CD14-positive monocyte (primary cell): ENCODE measurements around the gene CLCNKB. TPM values are rescaled to one million over a fixed set of nuclear protein-coding genes. Genes with fewer than 3 reads are reported as not detected.

Experiments
- DNase-seq, 3 donors: peaks; one replicate each; pipeline ENCODE4 v3.0.0-alpha.2; 2011 to 2022
- H2AFZ ChIP-seq: 2 replicates; pipeline ENCODE4 v1.6.0; 2012; ENCODE audit warnings: mild to moderate bottlenecking, low read depth, low read length, inconsistent platforms; ENCODE audit not compliant: insufficient read depth, poor library complexity, severe bottlenecking
- H3K27ac ChIP-seq, 2 donors: 1 replicate in 1 of 2; 2 replicates in 1 of 2; pipeline ENCODE4 v1.5.1; 2012 to 2013; ENCODE audit warnings: low read length in 2 of 2, control low read depth in 1 of 2, inconsistent platforms in 1 of 2, low read depth in 1 of 2, mild to moderate bottlenecking in 1 of 2
- H3K27me3 ChIP-seq, 2 donors: one replicate each; pipeline versions ENCODE4 v1.6.0 to v1.6.1; 2011 to 2013; ENCODE audit warnings: low read length in 2 of 2; ENCODE audit not compliant: control insufficient read depth in 2 of 2, insufficient read depth in 2 of 2
- H3K36me3 ChIP-seq, 2 donors: replicated peaks in 1 of 2; 1 replicate in 1 of 2; 2 replicates in 1 of 2; pipeline versions ENCODE4 v1.5.1 to v1.6.1; 2012 to 2013; ENCODE audit warnings: low read length in 2 of 2, control low read depth in 1 of 2, inconsistent platforms in 1 of 2, mild to moderate bottlenecking in 1 of 2; ENCODE audit not compliant: insufficient read depth in 2 of 2, control insufficient read depth in 1 of 2
- H3K4me1 ChIP-seq, 2 donors: 1 replicate in 1 of 2; 2 replicates in 1 of 2; pipeline versions ENCODE4 v1.5.1 to v1.6.1; 2012 to 2013; ENCODE audit warnings: low read length in 2 of 2, control low read depth in 1 of 2, inconsistent platforms in 1 of 2, mild to moderate bottlenecking in 1 of 2, moderate library complexity in 1 of 2; ENCODE audit not compliant: insufficient read depth in 2 of 2, control insufficient read depth in 1 of 2
- H3K4me2 ChIP-seq: replicated peaks from 2 replicates; pipeline ENCODE3; 2012; ENCODE audit warnings: low read length, moderate library complexity, mild to moderate bottlenecking; ENCODE audit not compliant: poor library complexity, severe bottlenecking; ENCODE audit errors: extremely low read depth
- H3K4me3 ChIP-seq, 3 experiments: fragments of 200-600 bp in 1 of 3; sonication (generic) in 1 of 3; replicated peaks in 1 of 3; 1 replicate in 2 of 3; 2 replicates in 1 of 3; pipeline ENCODE4 v1.5.1; 2011 to 2013; ENCODE audit warnings: low read length in 3 of 3, mild to moderate bottlenecking in 3 of 3, control low read depth in 2 of 3, low read depth in 2 of 3, inconsistent platforms in 1 of 3, moderate library complexity in 1 of 3
- H3K79me2 ChIP-seq: 2 replicates; pipeline ENCODE4 v1.6.0; 2012; ENCODE audit warnings: mild to moderate bottlenecking, control low read depth, inconsistent platforms, low read length, moderate library complexity; ENCODE audit not compliant: insufficient read depth
- H3K9ac ChIP-seq: 2 replicates; pipeline ENCODE4 v1.6.0; 2017; ENCODE audit warnings: low read length, mild to moderate bottlenecking; ENCODE audit not compliant: insufficient read depth, poor library complexity, severe bottlenecking
- H3K9me3 ChIP-seq, 2 donors: replicated peaks in 1 of 2; 1 replicate in 1 of 2; 2 replicates in 1 of 2; pipeline versions ENCODE4 v1.5.1 to v1.6.1; 2012 to 2013; ENCODE audit warnings: low read length in 2 of 2, control low read depth in 1 of 2; ENCODE audit not compliant: control insufficient read depth in 1 of 2, insufficient read depth in 1 of 2
- H4K20me1 ChIP-seq: 2 replicates; pipeline ENCODE4 v1.6.0; 2012; ENCODE audit warnings: mild to moderate bottlenecking, low read length, control low read depth, moderate library complexity; ENCODE audit not compliant: insufficient read depth
- H3K27ac Mint-ChIP-seq, 7 donors: one replicate each; pipeline ENCODE4 v1.8.0; 2020; ENCODE audit warnings: mild to moderate bottlenecking in 7 of 7, mixed read lengths in 7 of 7, moderate library complexity in 6 of 7, inconsistent platforms in 2 of 7
- H3K27me3 Mint-ChIP-seq, 3 donors: one replicate each; pipeline ENCODE4 v1.8.0; 2021 to 2022; ENCODE audit warnings: low read depth in 3 of 3, mild to moderate bottlenecking in 3 of 3, mixed read lengths in 3 of 3, moderate library complexity in 3 of 3, inconsistent platforms in 1 of 3
- H3K36me3 Mint-ChIP-seq, 2 donors: one replicate each; pipeline ENCODE4 v1.8.0; 2020; ENCODE audit warnings: mixed read lengths in 2 of 2, inconsistent platforms in 1 of 2, mild to moderate bottlenecking in 1 of 2
- H3K4me1 Mint-ChIP-seq: one replicate; pipeline ENCODE4 v1.8.0; 2020; ENCODE audit warnings: mild to moderate bottlenecking, mixed read lengths
- H3K4me3 Mint-ChIP-seq, 2 donors: one replicate each; pipeline ENCODE4 v1.8.0; 2020; ENCODE audit warnings: mild to moderate bottlenecking in 2 of 2, mixed read lengths in 2 of 2, moderate library complexity in 1 of 2
- H3K9me3 Mint-ChIP-seq, 7 donors: one replicate each; pipeline ENCODE4 v1.8.0; 2020 to 2022; ENCODE audit warnings: mixed read lengths in 7 of 7, mild to moderate bottlenecking in 6 of 7, moderate library complexity in 6 of 7, inconsistent platforms in 2 of 7
- WGBS: methylation state at CpG from one replicate; pipeline ENCODE4 v1.1.5; 2013; ENCODE audit warnings: missing lambda C conversion rate; ENCODE audit not compliant: insufficient coverage; 5-methylcytosine and 5-hydroxymethylcytosine counted together
- intact Hi-C, 2 donors: fragments of 100-400 bp; cut with micrococcal nuclease; formaldehyde crosslinking; loops; one replicate each; pipeline versions ENCODE4 v1.15.0 to v1.15.1; 2023
- polyA plus RNA-seq, 3 donors: library from polyadenylated mRNA; depleted of rRNA in 1 of 3; unstranded in 2 of 3; stranded (reverse) in 1 of 3; fragments of 300-500 nt in 2 of 3; fragments of >200 nt in 1 of 3; fragmentation: Illumina TruSeq in 2 of 3; gene quantifications; 1 replicate in 2 of 3; 2 replicates in 1 of 3; pipeline ENCODE4 v1.2.3, GENCODE V29; 2012 to 2021
- TF ChIP-seq, protein P1 (sequence below): fragments of 200-600 bp; IDR thresholded peaks from one replicate; pipeline ENCODE4 v1.8.0; 2022; ENCODE audit warnings: antibody characterized with exemption, mild to moderate bottlenecking

The CLCNKB gene
- polyA plus RNA-seq, 3 donors, result not detected

GRCh38 chr1:16043950-16044349 lies 368 bp downstream of the CLCNKB start:
- H3K36me3 ChIP-seq, result no peaks in the 10 kb centered on the region
- peaks cover 4% of the 10 kb centered on the region for H3K4me1 Mint-ChIP-seq
- no peaks in the 10 kb centered on the region for H3K9me3 ChIP-seq
- H3K4me1 ChIP-seq, result peaks cover 4 to 7% of the 10 kb centered on the region in 2 donors
- no peak overlapping the region for H3K9ac ChIP-seq
- 100% methylated on average over 4 of the region's 5 CpGs for WGBS
- H3K27me3 Mint-ChIP-seq, result peaks cover 4 to 18% (median 7%) of the 10 kb centered on the region in 3 donors
- peaks cover 0 to 2% of the 10 kb centered on the region in 2 donors for H3K27me3 ChIP-seq
- intact Hi-C loops, result no loop called here
- no peak overlapping the region for H3K4me3 Mint-ChIP-seq
- TF ChIP-seq, protein P1, sequence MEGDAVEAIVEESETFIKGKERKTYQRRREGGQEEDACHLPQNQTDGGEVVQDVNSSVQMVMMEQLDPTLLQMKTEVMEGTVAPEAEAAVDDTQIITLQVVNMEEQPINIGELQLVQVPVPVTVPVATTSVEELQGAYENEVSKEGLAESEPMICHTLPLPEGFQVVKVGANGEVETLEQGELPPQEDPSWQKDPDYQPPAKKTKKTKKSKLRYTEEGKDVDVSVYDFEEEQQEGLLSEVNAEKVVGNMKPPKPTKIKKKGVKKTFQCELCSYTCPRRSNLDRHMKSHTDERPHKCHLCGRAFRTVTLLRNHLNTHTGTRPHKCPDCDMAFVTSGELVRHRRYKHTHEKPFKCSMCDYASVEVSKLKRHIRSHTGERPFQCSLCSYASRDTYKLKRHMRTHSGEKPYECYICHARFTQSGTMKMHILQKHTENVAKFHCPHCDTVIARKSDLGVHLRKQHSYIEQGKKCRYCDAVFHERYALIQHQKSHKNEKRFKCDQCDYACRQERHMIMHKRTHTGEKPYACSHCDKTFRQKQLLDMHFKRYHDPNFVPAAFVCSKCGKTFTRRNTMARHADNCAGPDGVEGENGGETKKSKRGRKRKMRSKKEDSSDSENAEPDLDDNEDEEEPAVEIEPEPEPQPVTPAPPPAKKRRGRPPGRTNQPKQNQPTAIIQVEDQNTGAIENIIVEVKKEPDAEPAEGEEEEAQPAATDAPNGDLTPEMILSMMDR, result no peak
- H3K4me3 ChIP-seq, result no peak overlapping the region
- no peak overlapping the region for H2AFZ ChIP-seq
- H3K4me2 ChIP-seq, result no peak overlapping the region
- H3K36me3 Mint-ChIP-seq, result no peaks in the 10 kb centered on the region
- peaks cover 0 to 1% (median 0%) of the 10 kb centered on the region in 7 donors for H3K9me3 Mint-ChIP-seq
- no peaks in the 10 kb centered on the region for H3K79me2 ChIP-seq
- H4K20me1 ChIP-seq, result no peaks in the 10 kb centered on the region
- no peak overlapping the region for H3K27ac Mint-ChIP-seq
- no peak overlapping the region for H3K27ac ChIP-seq
- DNase-seq, result no peak

DNA sequence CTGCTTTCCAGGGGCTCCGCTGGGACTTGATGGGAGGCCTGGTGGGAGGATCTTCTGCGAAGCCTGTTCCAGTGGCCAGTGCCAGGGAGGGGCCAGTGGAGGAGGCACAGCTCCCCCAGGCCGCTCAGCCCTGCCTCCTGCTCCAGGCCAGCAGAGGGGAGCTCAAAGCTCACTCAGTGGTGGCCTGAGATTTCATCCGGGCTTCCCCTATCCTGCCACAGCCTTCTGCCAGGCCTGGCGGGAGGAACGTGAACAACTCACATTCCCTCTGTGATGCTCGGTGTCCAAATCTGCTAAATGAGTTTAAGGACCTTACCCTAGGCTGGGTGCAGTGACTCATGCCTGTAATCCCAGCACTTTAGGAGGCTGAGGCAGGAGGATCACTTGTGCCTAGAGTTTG lies 3.3 kb downstream of the CLCNKB start:
- H3K27me3 ChIP-seq, result peaks cover 0 to 2% of the 10 kb centered on the region in 2 donors
- H3K27ac Mint-ChIP-seq, result no peak overlapping the region
- no peaks in the 10 kb centered on the region for H3K79me2 ChIP-seq
- H3K9me3 Mint-ChIP-seq, result peaks cover 0 to 3% (median 0%) of the 10 kb centered on the region in 7 donors
- H3K4me3 Mint-ChIP-seq, result no peak overlapping the region
- H4K20me1 ChIP-seq, result no peaks in the 10 kb centered on the region
- H3K27ac ChIP-seq, result no peak overlapping the region
- TF ChIP-seq, protein P1, result no peak
- H3K4me1 Mint-ChIP-seq, result peaks cover 4% of the 10 kb centered on the region
- no peak overlapping the region for H3K4me3 ChIP-seq
- peaks cover 5 to 25% (median 7%) of the 10 kb centered on the region in 3 donors for H3K27me3 Mint-ChIP-seq
- peaks cover 4 to 8% of the 10 kb centered on the region in 2 donors for H3K4me1 ChIP-seq
- 74% methylated on average over 7 of the region's 7 CpGs for WGBS
- no peak overlapping the region for H3K9ac ChIP-seq
- no peaks in the 10 kb centered on the region for H3K9me3 ChIP-seq
- no peak for DNase-seq
- no peaks in the 10 kb centered on the region for H3K36me3 Mint-ChIP-seq
- no peaks in the 10 kb centered on the region for H3K36me3 ChIP-seq
- no peak overlapping the region for H3K4me2 ChIP-seq
- H2AFZ ChIP-seq, result no peak overlapping the region
- intact Hi-C loops, result no loop called here
